ENCODE results near the gene SLC6A8. TPM values are rescaled to one million over a fixed set of nuclear protein-coding genes. Genes with fewer than 3 reads are reported as not detected.

Gene SLC6A8
- 6.9 and 7.4 TPM in 2 replicates for total RNA-seq

DNA sequence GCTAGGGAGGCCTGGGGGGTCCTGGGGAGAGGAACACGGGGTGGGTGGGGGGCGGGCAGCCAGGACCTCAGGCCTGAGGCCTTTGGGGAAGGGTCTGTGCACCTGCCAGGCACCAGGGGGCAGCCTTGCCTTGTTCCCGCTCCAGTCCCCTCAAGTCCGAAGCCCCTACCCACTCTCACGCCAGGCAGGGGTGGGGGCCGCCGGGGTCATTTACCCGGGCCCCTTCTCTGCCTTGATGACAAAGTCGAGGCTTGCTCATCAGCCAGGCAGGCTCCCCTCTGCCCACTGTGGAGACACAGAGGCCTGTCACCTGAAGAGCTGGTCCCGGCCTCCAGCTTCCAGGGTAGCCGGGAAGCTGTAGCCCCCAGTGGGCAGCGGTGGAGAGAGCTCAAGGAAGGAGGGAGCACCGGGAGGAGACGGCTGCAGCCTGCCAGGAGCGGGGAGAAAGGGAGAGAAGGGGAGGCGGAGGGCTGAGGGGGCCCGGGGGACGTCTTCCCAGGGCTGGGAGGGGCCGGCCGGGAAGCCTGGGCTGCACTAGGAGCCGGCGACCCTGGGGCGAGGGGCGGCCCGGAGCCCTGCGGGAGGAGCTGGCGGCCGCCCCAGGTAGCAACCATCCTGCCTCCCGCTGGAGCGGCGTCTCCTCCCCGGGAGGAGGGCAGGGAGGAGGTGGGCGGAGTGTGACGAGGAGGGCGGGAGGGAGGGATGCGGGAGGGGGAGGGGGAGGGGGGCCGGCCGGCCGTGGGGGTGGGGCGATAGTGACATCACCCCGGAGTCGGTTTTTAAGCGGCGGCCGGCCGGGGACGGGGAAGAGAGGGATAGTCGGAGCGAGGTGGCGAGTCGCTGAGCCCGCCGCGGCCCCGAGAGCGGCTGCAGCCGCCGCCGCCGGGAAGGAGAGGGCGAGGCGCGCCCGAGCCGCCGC, at the start of gene SLC6A8:
Gene SLC6A8 (plus strand): TSS at position 806 of the 919 bp plus-strand sequence. CDS start 649 bp downstream, outside the sequence.

DNA sequence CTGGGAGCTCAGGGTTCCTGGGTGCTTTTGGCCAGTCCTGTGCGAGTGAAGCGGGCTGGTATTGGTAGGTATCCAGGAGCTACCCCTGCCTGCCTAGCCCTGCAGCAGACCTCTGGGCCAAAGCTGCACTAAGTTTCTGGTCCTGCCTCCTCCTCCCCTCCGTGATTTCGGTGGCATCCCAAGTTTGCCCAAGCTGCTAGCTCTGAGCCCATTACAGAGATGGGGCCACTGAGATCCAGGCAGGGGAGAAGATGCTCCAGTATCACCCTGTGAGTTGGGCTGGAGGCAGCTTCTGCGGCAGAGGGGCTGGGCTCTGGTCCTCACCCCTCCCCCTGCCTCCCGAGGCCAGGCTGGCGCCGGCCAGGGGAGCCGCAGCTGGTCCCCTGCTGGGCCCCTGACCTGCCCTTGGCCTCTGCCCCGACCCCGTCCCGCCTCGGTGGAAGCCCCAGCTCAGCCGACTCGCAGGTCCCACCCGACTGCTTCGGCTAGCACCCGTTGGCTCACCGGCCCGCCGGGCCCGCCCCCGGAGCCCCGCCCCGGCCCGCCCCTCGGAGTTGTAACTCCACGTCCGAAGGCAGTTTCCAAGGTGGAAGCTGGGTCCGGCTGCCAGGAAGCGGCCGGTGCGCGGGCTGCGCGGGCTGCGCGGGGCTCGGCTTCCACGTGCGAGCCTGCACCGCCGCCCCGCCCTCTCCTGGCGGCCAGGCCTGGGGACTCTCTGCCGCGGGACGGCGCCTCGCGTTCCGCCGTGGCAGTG, 40.9 kb upstream of the SLC6A8 start, which contains the start of gene DUSP9:
Gene DUSP9 (plus strand): TSS at position 584 of the 754 bp plus-strand sequence. CDS start 751 bp downstream, outside the sequence.

DNA sequence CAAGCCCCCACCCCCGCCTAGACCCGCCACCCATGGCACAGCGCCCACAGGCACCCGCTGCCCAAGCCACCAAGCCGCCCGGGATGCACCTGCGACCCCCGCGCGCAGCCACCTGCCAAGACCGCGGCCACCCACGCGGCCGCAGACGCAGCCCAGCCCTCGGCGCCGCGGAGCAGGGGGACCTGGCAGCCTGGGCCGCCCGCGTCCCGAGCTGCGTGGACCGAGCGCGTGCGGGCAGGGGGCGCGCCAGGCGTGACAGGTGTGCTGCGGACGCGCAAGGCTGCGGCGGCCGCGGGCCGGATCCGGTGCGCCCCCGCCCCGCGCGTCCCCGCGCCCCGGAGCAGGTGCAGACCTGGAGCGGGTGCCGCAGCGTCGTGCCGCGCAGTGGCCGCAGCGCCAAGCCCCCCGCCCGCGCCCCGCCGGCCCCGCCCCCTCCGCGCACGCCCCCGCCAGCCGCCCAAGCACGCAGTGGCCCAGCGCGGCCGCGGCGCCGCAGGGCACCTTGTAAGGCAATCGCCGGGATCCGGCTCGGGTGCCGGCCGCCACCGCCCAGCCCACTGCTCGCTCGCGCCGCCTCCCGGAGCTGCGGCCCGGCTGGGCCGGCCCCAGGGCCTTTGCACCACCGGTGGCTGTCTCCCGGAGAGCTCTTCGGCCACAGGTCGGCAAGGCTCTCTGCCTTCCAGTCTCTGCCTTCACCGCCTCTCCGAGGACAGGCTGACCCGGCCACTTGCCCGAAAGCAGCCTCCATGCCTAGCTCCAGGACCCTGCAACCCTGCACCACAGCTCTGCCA, 14.1 kb upstream of the SLC6A8 start, which contains the start of gene PNCK:
Gene PNCK (minus strand): TSS at position 386 of the 791 bp plus-strand sequence. CDS start 737 bp downstream, outside the sequence.

DNA sequence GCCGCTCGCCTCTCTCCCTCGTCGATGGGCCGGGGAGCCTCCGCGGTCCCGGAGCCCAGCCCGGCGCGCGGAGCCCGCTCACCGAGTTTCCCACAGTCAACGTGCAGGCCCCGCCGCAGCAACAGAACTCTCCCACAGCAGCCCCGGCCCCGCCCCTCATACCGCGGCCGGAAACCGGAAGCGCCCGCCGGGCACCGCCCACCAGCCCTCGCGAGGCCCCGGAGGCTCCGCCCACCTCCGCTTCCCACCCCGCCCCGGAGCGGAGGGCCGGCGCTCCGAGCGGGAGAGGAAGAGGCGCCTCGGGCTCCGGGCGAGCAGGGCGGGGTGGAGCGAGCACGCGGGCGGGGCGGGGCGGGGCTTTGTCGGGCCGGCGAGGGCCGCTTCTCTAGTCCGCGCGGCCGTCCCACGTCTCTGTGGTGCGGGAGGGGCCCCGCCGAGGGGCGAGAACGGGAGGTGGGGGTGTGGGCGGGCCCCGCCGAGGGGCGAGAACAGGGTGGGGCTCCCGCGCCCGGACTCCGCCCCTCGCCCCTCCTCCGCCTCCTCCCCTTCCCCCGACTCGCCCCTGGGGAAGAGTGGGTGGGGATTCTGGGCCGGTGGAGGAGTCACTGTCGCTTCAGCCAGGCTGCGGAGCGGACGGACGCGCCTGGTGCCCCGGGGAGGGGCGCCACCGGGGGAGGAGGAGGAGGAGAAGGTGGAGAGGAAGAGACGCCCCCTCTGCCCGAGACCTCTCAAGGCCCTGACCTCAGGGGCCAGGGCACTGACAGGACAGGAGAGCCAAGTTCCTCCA, 36.7 kb downstream of the SLC6A8 start, which contains the start of the genes ABCD1 and BCAP31:
Gene ABCD1 (plus strand): TSS at position 605 of the 787 bp plus-strand sequence. CDS start 411 bp downstream, outside the sequence.
Gene BCAP31 (minus strand): TSS at position 136 of the 787 bp plus-strand sequence. CDS start 1,143 bp downstream, outside the sequence.

Other genes with a start within 250 kb of the SLC6A8 start
- gene TREX2, start 241.9 kb upstream of the SLC6A8 start, total RNA-seq, result not detected in 2 replicates
- 37.2 and 51.6 TPM in 2 replicates for gene HAUS7, start 217.3 kb upstream of the SLC6A8 start, total RNA-seq
- gene BGN, start 192.9 kb upstream of the SLC6A8 start, total RNA-seq, result 3.2 and 4.3 TPM in 2 replicates
- not detected in 2 replicates for gene ATP2B3, start 170.3 kb upstream of the SLC6A8 start, total RNA-seq
- 39.2 and 46.8 TPM in 2 replicates for gene CCNQ, start 88.8 kb upstream of the SLC6A8 start, total RNA-seq
- gene DUSP9, start 40.7 kb upstream of the SLC6A8 start, total RNA-seq, result 0.29 and 0.35 TPM in 2 replicates
- gene PNCK, start 14.1 kb upstream of the SLC6A8 start, total RNA-seq, result not detected in 2 replicates
- gene BCAP31, start 36.5 kb downstream of the SLC6A8 start, total RNA-seq, result 144 and 177 TPM in 2 replicates
- 12.9 and 17.0 TPM in 2 replicates for gene ABCD1, start 36.9 kb downstream of the SLC6A8 start, total RNA-seq
- gene PLXNB3, start 76.3 kb downstream of the SLC6A8 start, total RNA-seq, result 2.3 and 2.6 TPM in 2 replicates
- 0.35 TPM in 1 of 2 replicates, not detected in the other for gene SRPK3, start 93.1 kb downstream of the SLC6A8 start, total RNA-seq
- 87.9 and 122 TPM in 2 replicates for gene IDH3G, start 106.4 kb downstream of the SLC6A8 start, total RNA-seq
- 261 and 266 TPM in 2 replicates for gene SSR4, start 106.7 kb downstream of the SLC6A8 start, total RNA-seq
- gene PDZD4, start 142.6 kb downstream of the SLC6A8 start, total RNA-seq, result 0.58 TPM in 1 of 2 replicates, not detected in the other
- 13.1 and 19.0 TPM in 2 replicates for gene L1CAM, start 198.2 kb downstream of the SLC6A8 start, total RNA-seq
- not detected in 2 replicates for gene AVPR2, start 216.7 kb downstream of the SLC6A8 start, total RNA-seq
- gene ARHGAP4, start 238.3 kb downstream of the SLC6A8 start, total RNA-seq, result 1.7 and 10.6 TPM in 2 replicates
- 148 and 181 TPM in 2 replicates for gene NAA10, start 247.1 kb downstream of the SLC6A8 start, total RNA-seq